IMR-90 (cell line): ENCODE results near the gene TCEAL4. TPM values are rescaled to one million over a fixed set of nuclear protein-coding genes. Genes with fewer than 3 reads are reported as not detected.

Experiments used
- ATAC-seq: fragments of 200-7000 bp; cut with Tn5 transposase; 2 replicates; pipeline ENCODE4 v1.9.1; 2020; ENCODE audit warnings: low read depth, mild to moderate bottlenecking, moderate library complexity
- BruUV-seq: library from RNA; stranded (reverse); fragments of 400-500 nt; replicated peaks from 2 replicates; lab custom pipeline; 2021; lab: Mats Ljungman, UMichigan
- CTCF ChIA-PET: fragments of 300-600 bp; formaldehyde crosslinking; extraction: SDS; loops from one replicate; lab custom pipeline; 2021; ENCODE audit warnings: antibody characterized with exemption; lab: Yijun Ruan, JAX
- POLR2A ChIA-PET: fragments of 300-600 bp; sonication (Branson Sonifier 250); formaldehyde crosslinking; loops from one replicate; lab custom pipeline; 2022; ENCODE audit warnings: antibody characterized with exemption; ENCODE audit not compliant: unreplicated experiment; lab: Charles Lee
- DNase-seq: peaks from one replicate; pipeline ENCODE4 v3.0.0; 2013
- H2AFZ ChIP-seq: replicated peaks from 2 replicates; pipeline ENCODE3; 2013; ENCODE audit warnings: low read length, mild to moderate bottlenecking; ENCODE audit not compliant: poor library complexity
- H2AK5ac ChIP-seq: 2 replicates; pipeline ENCODE4 v1.6.1; 2013; ENCODE audit warnings: low read depth, low read length, inconsistent platforms
- H2AK9ac ChIP-seq: replicated peaks from 2 replicates; pipeline ENCODE3; 2013; ENCODE audit warnings: mild to moderate bottlenecking, low read depth, low read length, moderate library complexity; ENCODE audit not compliant: poor library complexity
- H2BK120ac ChIP-seq: 2 replicates; pipeline ENCODE4 v1.6.1; 2013; ENCODE audit warnings: low read depth, low read length, inconsistent platforms
- H2BK15ac ChIP-seq: 3 replicates; pipeline ENCODE4 v1.6.1; 2013; ENCODE audit warnings: low read depth, low read length, inconsistent platforms
- H2BK20ac ChIP-seq: 2 replicates; pipeline ENCODE4 v1.6.1; 2013; ENCODE audit warnings: low read depth, mild to moderate bottlenecking, inconsistent platforms, low read length, moderate library complexity
- H2BK5ac ChIP-seq: 2 replicates; pipeline ENCODE4 v1.6.1; 2013; ENCODE audit warnings: mild to moderate bottlenecking, low read depth, low read length, inconsistent platforms; ENCODE audit not compliant: poor library complexity, severe bottlenecking
- H3K14ac ChIP-seq: replicated peaks from 2 replicates; pipeline ENCODE4 v1.6.1; 2013; ENCODE audit warnings: low read depth, low read length, inconsistent platforms
- H3K18ac ChIP-seq: 2 replicates; pipeline ENCODE4 v1.6.1; 2013; ENCODE audit warnings: low read depth, low read length, control low read depth
- H3K23ac ChIP-seq: 2 replicates; pipeline ENCODE4 v1.6.1; 2013; ENCODE audit warnings: low read depth, low read length, inconsistent platforms
- H3K27ac ChIP-seq: 2 replicates; pipeline ENCODE4 v1.5.1; 2013; ENCODE audit warnings: mild to moderate bottlenecking, control low read depth, low read length; ENCODE audit not compliant: insufficient read depth
- H3K27me3 ChIP-seq: 2 replicates; pipeline ENCODE4 v1.6.1; 2013; ENCODE audit warnings: low read length; ENCODE audit not compliant: control insufficient read depth, insufficient read depth
- H3K36me3 ChIP-seq: 2 replicates; pipeline ENCODE4 v1.6.1; 2013; ENCODE audit warnings: low read length, mixed read lengths; ENCODE audit not compliant: control insufficient read depth, insufficient read depth
- H3K4ac ChIP-seq: 2 replicates; pipeline ENCODE4 v1.6.1; 2013; ENCODE audit warnings: low read depth, low read length, inconsistent platforms
- H3K4me1 ChIP-seq: 2 replicates; pipeline ENCODE4 v1.6.1; 2013; ENCODE audit warnings: low read length, mixed read lengths; ENCODE audit not compliant: control insufficient read depth, insufficient read depth
- H3K4me2 ChIP-seq: 2 replicates; pipeline ENCODE4 v1.6.1; 2013; ENCODE audit warnings: low read depth, mild to moderate bottlenecking, control low read depth, low read length, moderate library complexity
- H3K4me3 ChIP-seq: 2 replicates; pipeline ENCODE4 v1.5.1; 2013; ENCODE audit warnings: low read depth, mild to moderate bottlenecking, control low read depth, low read length, moderate library complexity; ENCODE audit not compliant: insufficient read depth
- H3K56ac ChIP-seq: 2 replicates; pipeline ENCODE4 v1.6.1; 2013; ENCODE audit warnings: low read length, inconsistent platforms; ENCODE audit not compliant: insufficient read depth; ENCODE audit errors: extremely low read depth
- H3K79me1 ChIP-seq, 2 experiments: 2 replicates each; pipeline ENCODE4 v1.6.1; 2013; ENCODE audit warnings: low read length in 2 of 2, inconsistent platforms in 1 of 2, low read depth in 1 of 2
- H3K9ac ChIP-seq: 2 replicates; pipeline ENCODE4 v1.6.1; 2013; ENCODE audit warnings: low read depth, low read length, control low read depth
- H3K9me1 ChIP-seq: 2 replicates; pipeline ENCODE4 v1.6.1; 2013; ENCODE audit warnings: low read length, inconsistent platforms; ENCODE audit not compliant: insufficient read depth
- H3K9me3 ChIP-seq: 2 replicates; pipeline ENCODE4 v1.6.1; 2013; ENCODE audit warnings: low read length; ENCODE audit not compliant: control insufficient read depth, insufficient read depth
- H4K20me1 ChIP-seq: 2 replicates; pipeline ENCODE4 v1.6.1; 2013; ENCODE audit warnings: low read length, inconsistent platforms; ENCODE audit not compliant: insufficient read depth
- H4K5ac ChIP-seq: 2 replicates; pipeline ENCODE4 v1.6.1; 2013; ENCODE audit warnings: mild to moderate bottlenecking, low read depth, low read length, control low read depth
- H4K8ac ChIP-seq, 2 experiments: 2 replicates each; pipeline ENCODE4 v1.6.1; 2013; ENCODE audit warnings: low read depth in 2 of 2, low read length in 2 of 2, control low read depth in 1 of 2, inconsistent platforms in 1 of 2
- H4K91ac ChIP-seq: 2 replicates; pipeline ENCODE4 v1.6.1; 2013; ENCODE audit warnings: low read depth, low read length, inconsistent platforms; ENCODE audit not compliant: insufficient read depth
- FOS ChIP-seq: fragments of 150-350 bp; IDR thresholded peaks from 2 replicates; pipeline ENCODE4 v1.6.1; 2016; ENCODE audit warnings: low read depth, low read length
- MXI1 ChIP-seq: IDR thresholded peaks from 2 replicates; pipeline ENCODE4 v1.6.1; 2012; ENCODE audit warnings: low read depth, mild to moderate bottlenecking, low read length, moderate library complexity, borderline replicate concordance
- NFE2L2 ChIP-seq: fragments of 150-350 bp; IDR thresholded peaks from 2 replicates; pipeline ENCODE4 v1.6.1; 2016; ENCODE audit warnings: low read depth, mild to moderate bottlenecking, low read length
- RAD21 ChIP-seq: IDR thresholded peaks from 2 replicates; pipeline ENCODE4 v1.6.1; 2012; ENCODE audit warnings: low read length, improper control_type of control experiment
- dilution Hi-C: fragments of 300-500 bp; cut with HindIII; formaldehyde crosslinking; loops from one replicate; pipeline ENCODE4 v1.14.3; 2018; ENCODE audit warnings: low sequenced_read_pairs; ENCODE audit not compliant: unreplicated experiment
- in situ Hi-C: fragments of 300-500 bp; cut with MboI; formaldehyde crosslinking; loops from 3 replicates; pipeline ENCODE4 v1.14.3; 2019; ENCODE audit warnings: low sequenced_read_pairs, inconsistent platforms, mixed read lengths
- intact Hi-C: fragments of 100-400 bp; cut with micrococcal nuclease; formaldehyde crosslinking; loops from 2 replicates; pipeline ENCODE4 v1.10.0; 2022
- polyA plus RNA-seq, 3 experiments: library from polyadenylated mRNA; depleted of rRNA; stranded (reverse); fragments of >200 nt; gene quantifications; 2 replicates each; pipeline ENCODE4 v1.2.3, GENCODE V29; 2012; ENCODE audit warnings: low replicate concordance in 1 of 3
- total RNA-seq: library from RNA; depleted of rRNA; stranded (reverse); fragments of >200 nt; gene quantifications from 2 replicates; pipeline ENCODE4 v1.2.3, GENCODE V29; 2012
- TF ChIP-seq, protein P1 (sequence below): fragments of 150-350 bp; IDR thresholded peaks from 2 replicates; pipeline ENCODE4 v1.6.1; 2016; ENCODE audit warnings: low read depth, mild to moderate bottlenecking, low read length, moderate library complexity, borderline replicate concordance
- TF ChIP-seq, protein P2 (sequence below): fragments of 150-350 bp; IDR thresholded peaks from 2 replicates; pipeline ENCODE4 v1.6.1; 2017; ENCODE audit warnings: mild to moderate bottlenecking, antibody characterized with exemption, low read length, low read depth

Gene TCEAL4
- total and polyA plus RNA-seq, 2 of the 4 experiments (the other 2 are of a cell fraction), result 11.1 to 31.9 TPM

DNA sequence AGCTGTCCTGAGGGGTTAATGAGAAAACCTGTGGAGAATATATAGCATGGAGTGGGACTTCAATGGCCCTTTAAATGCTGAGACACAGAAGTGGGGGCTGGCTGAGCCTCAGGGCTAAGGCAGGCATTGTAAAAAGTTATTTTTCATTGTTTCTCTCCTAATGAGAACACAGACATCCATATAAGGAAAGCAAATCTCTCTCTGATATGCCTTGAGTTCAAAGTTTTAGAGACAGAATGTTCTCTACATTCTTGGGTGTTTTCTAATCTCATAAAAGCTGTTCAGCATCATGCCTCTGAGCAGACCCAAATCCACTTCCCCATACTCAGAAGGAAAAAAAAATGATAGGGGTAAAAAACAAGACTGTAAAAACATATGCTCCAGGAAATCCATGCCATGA, 49.2 kb upstream of the TCEAL4 start:
- Histone ChIP-seq H4K20me1 (no peaks in the 10 kb centered on the region), H2BK120ac (no peak overlapping the region), H3K36me3 (no peaks in the 10 kb centered on the region), H2AFZ (no peak overlapping the region), H3K4me3 (no peak overlapping the region), H3K9me1 (no peaks in the 10 kb centered on the region), H4K8ac (no peak overlapping the region), H2AK5ac (no peak overlapping the region), H3K27me3 (peaks cover 2% of the 10 kb centered on the region; the same call in 1 of the 2 replicates), H3K4me2 (no peak overlapping the region), H2AK9ac (no peak overlapping the region), H3K9ac (no peak overlapping the region), H3K4ac (no peak overlapping the region), H3K56ac (no peak overlapping the region), H3K23ac (no peak overlapping the region), H2BK20ac (no peak overlapping the region), H3K18ac (no peak overlapping the region; the same call in 1 of the 2 replicates), H2BK5ac (no peak overlapping the region), H3K14ac (no peak overlapping the region), H4K91ac (no peak overlapping the region), H3K9me3 (no peaks in the 10 kb centered on the region), H3K79me1 (no peaks in the 10 kb centered on the region), H4K5ac (no peak overlapping the region), H3K27ac (no peak overlapping the region), H2BK15ac (no peak overlapping the region), H3K4me1 (peaks cover 2% of the 10 kb centered on the region)
- dilution Hi-C loops, result no loop called here
- in situ Hi-C loops, result loop anchor here (5.0 to 25.0 kb wide), 3 partner anchors 139 to 601 kb away; no protein-coding TSS in a partner anchor
- intact Hi-C loops, result loop anchor here (5.0 kb wide), 1 partner anchor 96 kb away; no protein-coding TSS in a partner anchor
- TF ChIP-seq, protein P1, sequence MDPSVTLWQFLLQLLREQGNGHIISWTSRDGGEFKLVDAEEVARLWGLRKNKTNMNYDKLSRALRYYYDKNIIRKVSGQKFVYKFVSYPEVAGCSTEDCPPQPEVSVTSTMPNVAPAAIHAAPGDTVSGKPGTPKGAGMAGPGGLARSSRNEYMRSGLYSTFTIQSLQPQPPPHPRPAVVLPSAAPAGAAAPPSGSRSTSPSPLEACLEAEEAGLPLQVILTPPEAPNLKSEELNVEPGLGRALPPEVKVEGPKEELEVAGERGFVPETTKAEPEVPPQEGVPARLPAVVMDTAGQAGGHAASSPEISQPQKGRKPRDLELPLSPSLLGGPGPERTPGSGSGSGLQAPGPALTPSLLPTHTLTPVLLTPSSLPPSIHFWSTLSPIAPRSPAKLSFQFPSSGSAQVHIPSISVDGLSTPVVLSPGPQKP, result no peak
- no peak for TF ChIP-seq NFE2L2
- TF ChIP-seq RAD21, result no peak
- TF ChIP-seq FOS, result no peak
- TF ChIP-seq, protein P2, sequence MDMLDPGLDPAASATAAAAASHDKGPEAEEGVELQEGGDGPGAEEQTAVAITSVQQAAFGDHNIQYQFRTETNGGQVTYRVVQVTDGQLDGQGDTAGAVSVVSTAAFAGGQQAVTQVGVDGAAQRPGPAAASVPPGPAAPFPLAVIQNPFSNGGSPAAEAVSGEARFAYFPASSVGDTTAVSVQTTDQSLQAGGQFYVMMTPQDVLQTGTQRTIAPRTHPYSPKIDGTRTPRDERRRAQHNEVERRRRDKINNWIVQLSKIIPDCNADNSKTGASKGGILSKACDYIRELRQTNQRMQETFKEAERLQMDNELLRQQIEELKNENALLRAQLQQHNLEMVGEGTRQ, result no peak
- TF ChIP-seq MXI1, result no peak
- no peak for ATAC-seq
- ChIA-PET CTCF (interaction anchor here (1.2 kb wide), 1 partner anchor 15 kb away, joined by 3 read pairs; no protein-coding TSS in a partner anchor), POLR2A (no interaction called here)
- no peak for DNase-seq
- no TSS peak for BruUV-seq
